Colonic mucosa (tissue), 4 donors: ENCODE results near the gene ZNF511. TPM values are rescaled to one million over a fixed set of nuclear protein-coding genes. Genes with fewer than 3 reads are reported as not detected.
A peak's percentile ranks its signal among the peaks of the same experiment; 100 is the strongest.
"Not testable (repeated sequence)": the region's sequence is repeated elsewhere in the genome, so short reads cannot be mapped to it uniquely, and the experiment has no call there.

Source experiments
- DNase-seq: peaks from one replicate; pipeline ENCODE4 v3.0.0-alpha.2; 2020
- H3K27ac ChIP-seq: fragments of 200-600 bp; one replicate; pipeline ENCODE4 v1.8.0; 2021
- H3K27me3 ChIP-seq: fragments of 200-600 bp; one replicate; pipeline ENCODE4 v1.8.0; 2021
- H3K36me3 ChIP-seq: fragments of 200-600 bp; one replicate; pipeline ENCODE4 v1.8.0; 2021
- H3K4me1 ChIP-seq: fragments of 200-600 bp; one replicate; pipeline ENCODE4 v1.8.0; 2021; ENCODE audit warnings: mild to moderate bottlenecking
- H3K4me3 ChIP-seq: fragments of 200-600 bp; one replicate; pipeline ENCODE4 v1.8.0; 2021
- H3K9ac ChIP-seq, 2 donors: one replicate each; pipeline ENCODE4 v1.7.0; 2013; ENCODE audit warnings: control low read depth in 2 of 2, low read depth in 2 of 2, low read length in 2 of 2
- H3K9me3 ChIP-seq: fragments of 200-600 bp; one replicate; pipeline ENCODE4 v1.8.0; 2021
- intact Hi-C: fragments of 100-400 bp; cut with DNase I; formaldehyde crosslinking; loops from one replicate; pipeline ENCODE4 v1.14.1; 2022
- total RNA-seq, 2 donors: library from RNA; stranded (reverse); fragmentation: NEBNext Ultra II Directional in 1 of 2; extraction: Animal tissue kit (Norgen Biotek cat#: 25700) in 1 of 2; gene quantifications; one replicate each; pipeline ENCODE4 v1.2.1, GENCODE V29; 2021
- TF ChIP-seq, protein P1 (sequence below): fragments of 200-600 bp; IDR thresholded peaks from one replicate; pipeline ENCODE4 v1.8.0; 2022; ENCODE audit warnings: antibody characterized with exemption, mild to moderate bottlenecking
- donor health status: healthy.
- donor health status: DM: no; HTN: no; CAD: no.
- donor health status: DM: no; HTN: no; CAD: no.

The ZNF511 gene
- total RNA-seq, 2 donors from 2014 or later: 53.9 to 78.2 TPM

DNA sequence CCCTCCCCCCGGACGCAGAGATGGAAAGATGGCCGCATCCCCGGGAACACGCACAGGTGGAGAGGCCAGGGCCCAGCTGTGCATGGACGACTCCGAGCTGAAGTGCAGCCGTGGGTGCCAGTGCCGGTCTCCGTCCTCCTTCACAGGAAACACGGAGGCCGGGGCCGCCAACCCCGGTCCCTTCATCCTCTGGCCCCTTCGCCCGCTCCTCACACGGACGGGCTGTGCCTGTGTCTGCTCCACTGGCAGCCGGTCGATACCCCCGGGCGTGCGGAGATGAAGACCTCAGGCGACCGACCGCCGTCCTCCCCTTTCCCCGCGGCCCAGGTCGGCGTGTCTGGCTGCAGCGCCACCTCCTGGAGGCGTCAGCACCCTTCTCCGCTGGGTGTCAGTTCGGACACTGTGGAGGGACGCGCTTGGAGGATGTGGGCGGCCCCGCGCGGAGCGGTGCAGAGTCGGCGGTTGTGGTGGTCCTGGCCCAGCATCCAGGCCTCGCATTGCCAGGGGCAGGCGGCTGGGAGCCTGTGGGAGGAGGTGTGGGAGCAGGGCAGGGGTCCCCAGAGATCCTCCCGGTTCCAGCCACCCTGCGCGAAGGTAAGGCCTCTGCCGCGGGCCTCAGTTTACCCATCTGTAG is 9.9 kb downstream of the ZNF511 start:
- TF ChIP-seq, protein P1, sequence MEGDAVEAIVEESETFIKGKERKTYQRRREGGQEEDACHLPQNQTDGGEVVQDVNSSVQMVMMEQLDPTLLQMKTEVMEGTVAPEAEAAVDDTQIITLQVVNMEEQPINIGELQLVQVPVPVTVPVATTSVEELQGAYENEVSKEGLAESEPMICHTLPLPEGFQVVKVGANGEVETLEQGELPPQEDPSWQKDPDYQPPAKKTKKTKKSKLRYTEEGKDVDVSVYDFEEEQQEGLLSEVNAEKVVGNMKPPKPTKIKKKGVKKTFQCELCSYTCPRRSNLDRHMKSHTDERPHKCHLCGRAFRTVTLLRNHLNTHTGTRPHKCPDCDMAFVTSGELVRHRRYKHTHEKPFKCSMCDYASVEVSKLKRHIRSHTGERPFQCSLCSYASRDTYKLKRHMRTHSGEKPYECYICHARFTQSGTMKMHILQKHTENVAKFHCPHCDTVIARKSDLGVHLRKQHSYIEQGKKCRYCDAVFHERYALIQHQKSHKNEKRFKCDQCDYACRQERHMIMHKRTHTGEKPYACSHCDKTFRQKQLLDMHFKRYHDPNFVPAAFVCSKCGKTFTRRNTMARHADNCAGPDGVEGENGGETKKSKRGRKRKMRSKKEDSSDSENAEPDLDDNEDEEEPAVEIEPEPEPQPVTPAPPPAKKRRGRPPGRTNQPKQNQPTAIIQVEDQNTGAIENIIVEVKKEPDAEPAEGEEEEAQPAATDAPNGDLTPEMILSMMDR: peak; percentile 75
- intact Hi-C loops: no loop called here
- Histone ChIP-seq H3K9ac (peak overlapping the region in 1 of 2 donors; percentile 60), H3K9me3 (no peaks in the 10 kb centered on the region), H3K4me1 (no peaks in the 10 kb centered on the region), H3K36me3 (no peaks in the 10 kb centered on the region), H3K4me3 (peak overlapping the region; percentile 29), H3K27me3 (no peaks in the 10 kb centered on the region), H3K27ac (no peak overlapping the region)
- peak; percentile 60 for DNase-seq

DNA sequence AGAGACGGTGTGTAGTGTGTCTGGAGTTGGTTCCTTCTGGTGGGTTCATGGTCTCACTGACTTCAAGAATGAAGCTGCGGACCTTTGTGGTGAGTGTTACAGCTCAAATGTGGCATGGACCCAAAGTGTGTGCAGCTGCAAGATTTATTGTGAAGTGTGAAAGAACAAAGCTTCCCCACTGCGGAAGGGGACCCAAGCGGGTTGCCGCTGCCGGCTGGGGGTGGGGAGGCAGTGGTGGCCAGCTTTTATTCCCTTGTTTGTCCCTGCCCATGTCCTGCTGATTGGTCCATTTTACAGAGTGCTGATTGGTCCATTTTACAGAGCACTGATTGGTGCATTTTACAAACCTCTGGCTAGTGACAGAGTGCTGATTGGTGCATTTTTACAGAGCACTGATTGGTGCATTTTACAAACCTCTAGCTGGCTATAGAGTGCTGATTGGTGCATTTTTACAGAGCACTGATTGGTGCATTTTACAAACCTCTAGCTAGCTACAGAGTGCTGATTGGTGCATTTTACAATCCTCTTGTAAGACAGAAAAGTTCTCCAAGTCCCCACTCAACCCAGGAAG is 12.2 kb downstream of the ZNF511 start:
- intact Hi-C loops: loop anchor here (10.0 kb wide), 1 partner anchor 204 kb away; the partner anchor contains the start of gene CYP2E1
- H3K9ac ChIP-seq, H3K36me3 ChIP-seq, H3K27ac ChIP-seq, H3K9me3 ChIP-seq, DNase-seq, H3K4me1 ChIP-seq, H3K4me3 ChIP-seq: not testable (repeated sequence)
- H3K27me3 ChIP-seq: peaks cover 12% of the 10 kb centered on the region

DNA sequence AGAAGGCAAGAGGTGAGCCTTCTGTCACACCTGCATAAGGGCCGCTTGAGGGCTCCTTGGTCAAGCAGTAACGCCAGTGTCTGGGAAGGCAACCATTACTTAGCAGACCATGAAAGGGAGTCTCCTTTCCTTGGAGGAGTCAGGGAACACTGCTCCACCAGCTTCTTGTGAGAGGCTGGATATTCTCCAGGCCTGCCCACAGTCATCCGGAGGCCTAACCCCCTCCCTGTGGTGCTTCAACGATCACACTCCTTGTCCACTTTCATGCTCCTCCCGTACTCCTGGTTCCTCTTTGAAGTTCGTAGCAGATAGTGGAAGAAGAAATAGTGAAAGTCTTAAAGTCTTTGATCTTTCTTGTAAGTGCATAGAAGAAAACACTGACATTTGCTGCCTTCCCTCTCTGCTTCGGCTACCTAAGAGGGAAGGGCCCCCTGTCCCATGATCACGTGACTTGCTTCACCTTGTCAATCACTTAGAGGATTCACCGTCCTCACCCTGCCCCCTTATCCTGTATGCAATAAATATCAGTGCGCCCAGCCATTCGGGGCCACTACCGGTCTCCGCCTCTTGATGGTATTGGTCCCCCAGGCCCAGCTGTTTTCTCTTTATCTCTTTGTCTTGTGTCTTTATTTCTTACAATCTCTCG is 13.5 kb downstream of the ZNF511 start:
- intact Hi-C loops: loop anchor here (10.0 kb wide), 1 partner anchor 203 kb away; the partner anchor contains the start of gene CYP2E1
- H3K36me3 ChIP-seq, H3K9ac ChIP-seq, H3K9me3 ChIP-seq, H3K27ac ChIP-seq, H3K4me3 ChIP-seq, DNase-seq: not testable (repeated sequence)
- H3K4me1 ChIP-seq: peaks cover 13% of the 10 kb centered on the region
- H3K27me3 ChIP-seq: peaks cover 25% of the 10 kb centered on the region

DNA sequence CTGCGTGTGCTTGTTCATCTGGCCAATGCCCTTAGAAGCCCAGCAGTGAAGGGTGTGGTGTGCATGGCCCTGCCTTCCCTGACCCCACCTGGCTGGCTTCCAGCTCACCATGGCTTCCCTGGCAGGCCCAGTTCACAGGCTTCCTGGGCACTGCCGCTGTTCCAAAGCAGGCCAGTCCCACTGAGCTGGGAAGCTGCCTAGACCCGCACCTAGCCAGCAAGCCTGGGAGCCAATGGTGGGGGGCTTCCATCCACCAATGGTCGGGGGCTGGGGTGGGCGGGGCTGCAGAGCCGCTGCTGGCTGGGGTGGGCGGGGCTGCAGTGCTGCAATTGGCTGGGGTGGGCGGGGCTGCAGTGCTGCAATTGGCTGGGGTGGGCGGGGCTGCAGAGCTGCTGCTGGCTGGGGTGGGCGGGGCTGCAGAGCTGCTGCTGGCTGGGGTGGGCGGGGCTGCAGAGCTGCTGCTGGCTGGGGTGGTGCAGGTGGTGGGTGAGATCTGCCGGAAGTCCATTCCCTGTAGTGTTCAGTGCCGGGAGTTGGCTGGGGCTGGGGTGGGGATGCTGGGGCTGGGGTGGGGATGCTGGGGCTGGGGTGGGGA is 15.6 kb downstream of the ZNF511 start:
- H3K27me3 ChIP-seq: peaks cover 44% of the 10 kb centered on the region
- H3K4me1 ChIP-seq: peaks cover 13% of the 10 kb centered on the region
- no peak overlapping the region for H3K9ac ChIP-seq
- peak; percentile 80 for DNase-seq
- intact Hi-C loops: loop anchor here (10.0 kb wide), 1 partner anchor 201 kb away; the partner anchor contains the start of gene CYP2E1
- H3K9me3 ChIP-seq: no peaks in the 10 kb centered on the region
- peak overlapping the region; percentile 12 for H3K4me3 ChIP-seq
- no peaks in the 10 kb centered on the region for H3K36me3 ChIP-seq
- TF ChIP-seq, protein P1: no peak
- H3K27ac ChIP-seq: no peak overlapping the region

DNA sequence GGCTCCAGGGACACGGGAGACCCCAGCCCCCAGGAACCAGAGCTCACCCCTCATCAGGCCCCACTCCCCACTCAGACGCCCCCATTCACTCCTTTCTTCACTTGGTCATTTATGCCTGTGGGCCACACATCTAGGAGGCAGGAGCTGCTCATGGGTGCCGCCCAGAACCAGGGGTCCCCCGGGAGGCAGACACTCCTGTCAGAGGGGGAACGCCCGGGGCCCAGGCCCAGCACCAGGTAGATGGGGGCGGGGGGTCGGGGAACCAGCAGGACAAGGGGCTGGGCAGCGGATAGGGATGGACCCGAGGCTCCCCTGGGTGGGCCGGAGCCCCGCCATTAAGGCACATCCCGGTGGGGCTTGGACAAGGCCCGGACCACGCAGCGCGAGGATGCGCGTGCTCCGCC is 16.1 kb downstream of the ZNF511 start:
- H3K4me3 ChIP-seq: no peak overlapping the region
- no peak for DNase-seq
- intact Hi-C loops: loop anchor here (10.0 kb wide), 1 partner anchor 200 kb away; the partner anchor contains the start of gene CYP2E1
- H3K4me1 ChIP-seq: peaks cover 13% of the 10 kb centered on the region
- TF ChIP-seq, protein P1: no peak
- no peak overlapping the region for H3K27ac ChIP-seq
- H3K36me3 ChIP-seq: no peaks in the 10 kb centered on the region
- peaks cover 44% of the 10 kb centered on the region for H3K27me3 ChIP-seq
- H3K9ac ChIP-seq: no peak overlapping the region
- no peaks in the 10 kb centered on the region for H3K9me3 ChIP-seq

DNA sequence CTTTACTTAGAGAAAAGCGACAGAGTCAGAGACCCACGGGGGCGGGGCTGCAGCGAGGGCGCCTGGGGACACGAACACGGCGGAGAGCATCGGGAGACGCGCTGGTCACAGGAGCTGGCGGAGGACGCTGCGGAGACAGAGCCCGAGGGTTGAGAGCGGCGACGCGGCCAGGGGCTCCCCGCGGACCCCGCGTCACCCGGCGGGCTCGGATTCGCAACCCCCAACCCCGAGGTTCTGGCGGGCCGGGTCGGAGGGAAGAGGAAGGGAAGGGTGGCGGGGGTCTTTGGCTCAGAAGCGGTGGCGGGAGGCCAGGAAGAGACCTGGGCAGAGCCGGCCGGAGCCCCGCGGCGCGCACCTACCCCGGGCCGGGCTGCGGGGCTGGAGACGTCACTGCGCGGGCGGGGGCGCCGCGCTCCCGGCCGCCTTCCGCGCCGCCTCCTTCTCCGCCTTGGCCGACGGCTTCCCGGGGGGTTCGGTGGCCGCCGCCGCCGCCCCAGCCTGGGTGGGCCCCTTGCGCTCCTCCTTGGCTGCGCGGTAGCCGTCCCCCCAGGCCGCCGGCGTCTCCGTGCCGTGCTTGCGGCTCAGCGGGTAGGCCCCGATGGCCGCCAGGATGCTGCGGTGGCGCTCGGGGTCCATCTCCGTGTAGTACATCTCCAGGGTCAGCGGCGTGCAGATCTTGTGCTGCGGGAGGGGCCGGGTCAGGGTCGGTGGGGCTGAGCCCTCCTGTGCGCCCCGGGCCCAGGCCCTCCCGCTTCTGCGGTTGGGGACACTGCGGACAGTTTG is 16.9 kb downstream of the ZNF511 start:
- peaks cover 13% of the 10 kb centered on the region for H3K4me1 ChIP-seq
- peak overlapping the region in 1 of 2 donors; percentile 56 for H3K9ac ChIP-seq
- H3K27ac ChIP-seq: no peak overlapping the region
- H3K9me3 ChIP-seq: no peaks in the 10 kb centered on the region
- H3K36me3 ChIP-seq: no peaks in the 10 kb centered on the region
- H3K27me3 ChIP-seq: peaks cover 44% of the 10 kb centered on the region
- intact Hi-C loops: loop anchor here (10.0 kb wide), 1 partner anchor 199 kb away; the partner anchor contains the start of gene CYP2E1
- peak overlapping the region; percentile 26 for H3K4me3 ChIP-seq
- TF ChIP-seq, protein P1: no peak
- DNase-seq: no peak
